GM18505 (cell line): ENCODE measurements around the gene PP2D1.
"Not testable (repeated sequence)": the region's sequence is repeated elsewhere in the genome, so short reads cannot be mapped to it uniquely, and the experiment has no call there.

Source experiments
- ATAC-seq: cut with Tn5 transposase; IDR thresholded peaks from one replicate; pipeline ENCODE4 v1.9.1; 2021; ENCODE audit not compliant: unreplicated experiment
- POLR2A ChIP-seq: IDR thresholded peaks from 4 replicates; pipeline ENCODE4 v1.6.1; 2011; ENCODE audit warnings: borderline replicate concordance; ENCODE audit not compliant: insufficient read depth, insufficient read length; ENCODE audit errors: extremely low read depth

PP2D1 gene

DNA sequence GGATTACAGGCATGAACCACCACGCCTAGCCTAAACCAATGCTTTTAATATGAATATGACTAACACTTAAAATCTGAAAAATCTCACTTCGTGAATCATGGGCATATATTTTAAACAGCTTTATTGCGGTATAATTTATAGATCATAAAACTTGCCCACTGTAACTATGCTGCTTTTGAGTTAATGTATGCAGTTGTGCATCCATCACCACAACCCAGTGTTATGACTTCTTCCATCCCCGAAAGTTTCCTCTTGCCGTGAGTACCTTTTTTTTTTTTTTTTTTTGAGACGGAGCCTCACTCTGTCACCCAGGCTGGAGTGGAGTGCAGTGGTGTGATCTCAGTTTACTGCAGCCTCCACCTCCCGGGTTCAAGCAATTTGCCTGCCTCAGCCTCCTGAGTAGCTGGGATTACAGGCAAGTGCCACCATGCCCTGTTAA lies 35.3 kb upstream of the PP2D1 start:
- ATAC-seq = no peak

GRCh38 chr3:20046556-20046955 lies 34.5 kb upstream of the PP2D1 start:
- ATAC-seq = no peak
- TF ChIP-seq POLR2A = no peak

More for the DNA sequence above, 35.3 kb upstream of the PP2D1 start:
- no peak for TF ChIP-seq POLR2A

GRCh38 chr3:20045141-20045540 lies 33.1 kb upstream of the PP2D1 start:
- ATAC-seq = not testable (repeated sequence)

GRCh38 chr3:20043825-20044224 lies 31.8 kb upstream of the PP2D1 start:
- ATAC-seq = no peak

DNA sequence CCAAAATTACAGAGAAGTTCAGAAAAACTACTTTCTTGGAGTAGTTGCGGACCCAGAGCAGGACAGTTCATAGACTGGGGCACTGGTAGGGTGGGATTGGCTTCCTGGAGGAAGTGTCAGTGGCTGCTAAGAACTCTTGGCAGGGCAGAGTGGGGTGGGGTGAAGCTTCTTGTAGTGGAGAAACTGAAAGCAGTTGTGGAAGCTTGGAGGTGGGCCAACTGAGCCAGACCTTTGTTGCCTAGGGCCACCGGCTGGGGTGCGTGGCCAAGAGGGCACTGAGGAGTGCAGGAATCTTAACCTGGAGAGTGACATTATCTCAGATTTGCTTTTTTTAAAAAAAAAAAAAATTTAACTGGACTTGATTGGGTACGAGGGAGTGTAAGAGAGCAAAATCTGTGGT lies 31.3 kb upstream of the PP2D1 start:
- ATAC-seq = peak; percentile 8
- no peak for TF ChIP-seq POLR2A

More at GRCh38 chr3:20043825-20044224, 31.8 kb upstream of the PP2D1 start:
- no peak for TF ChIP-seq POLR2A

- no peak for TF ChIP-seq POLR2A
- ATAC-seq = no peak
Measured at GRCh38 chr3:20042331-20042730, 30.3 kb upstream of the PP2D1 start.

DNA sequence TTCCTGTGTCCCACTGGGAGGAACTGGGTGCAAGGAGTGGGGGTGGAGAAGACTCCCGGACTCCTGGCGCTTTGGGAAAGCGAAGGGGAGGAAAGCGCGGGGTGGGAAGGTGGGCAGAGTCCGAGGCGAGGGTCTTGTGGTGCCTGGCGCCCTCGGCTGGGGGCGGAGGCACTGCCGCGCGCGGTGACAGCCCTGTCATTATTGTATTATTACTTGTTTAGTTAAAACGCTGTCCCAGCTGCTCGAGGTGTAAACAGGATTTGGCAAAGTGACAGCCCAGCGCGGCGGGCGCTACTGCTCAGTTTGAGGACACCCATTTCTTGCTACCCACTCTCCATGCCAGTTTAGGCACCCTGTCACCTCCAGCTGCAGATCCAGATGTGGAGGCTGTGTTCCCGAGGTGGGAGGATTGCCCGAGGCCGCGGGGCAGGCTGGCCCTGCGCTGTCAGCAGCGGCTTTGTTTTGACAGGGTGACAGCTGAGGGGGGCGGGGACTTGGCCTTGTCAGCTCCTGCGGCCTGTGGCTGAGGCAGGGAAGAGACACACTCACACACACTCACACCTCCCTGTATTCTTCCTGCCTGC lies 29.2 kb upstream of the PP2D1 start:
- peak; percentile 38 for TF ChIP-seq POLR2A
- ATAC-seq = peak; percentile 38

- peak; percentile 34 for ATAC-seq
- peak; percentile 54 for TF ChIP-seq POLR2A
Measured at GRCh38 chr3:20040548-20041196, 28.6 kb upstream of the PP2D1 start.

- peak; percentile 63 for ATAC-seq
- peak; percentile 44 for TF ChIP-seq POLR2A
Measured at GRCh38 chr3:20039765-20040547, 27.9 kb upstream of the PP2D1 start, which contains the start of gene KAT2B. KAT2B (plus strand) TSS chr3:20040446; CDS start chr3:20040478, 32 bp downstream.

GRCh38 chr3:20039466-20039764 lies 27.4 kb upstream of the PP2D1 start:
- no peak for TF ChIP-seq POLR2A
- ATAC-seq = no peak

DNA sequence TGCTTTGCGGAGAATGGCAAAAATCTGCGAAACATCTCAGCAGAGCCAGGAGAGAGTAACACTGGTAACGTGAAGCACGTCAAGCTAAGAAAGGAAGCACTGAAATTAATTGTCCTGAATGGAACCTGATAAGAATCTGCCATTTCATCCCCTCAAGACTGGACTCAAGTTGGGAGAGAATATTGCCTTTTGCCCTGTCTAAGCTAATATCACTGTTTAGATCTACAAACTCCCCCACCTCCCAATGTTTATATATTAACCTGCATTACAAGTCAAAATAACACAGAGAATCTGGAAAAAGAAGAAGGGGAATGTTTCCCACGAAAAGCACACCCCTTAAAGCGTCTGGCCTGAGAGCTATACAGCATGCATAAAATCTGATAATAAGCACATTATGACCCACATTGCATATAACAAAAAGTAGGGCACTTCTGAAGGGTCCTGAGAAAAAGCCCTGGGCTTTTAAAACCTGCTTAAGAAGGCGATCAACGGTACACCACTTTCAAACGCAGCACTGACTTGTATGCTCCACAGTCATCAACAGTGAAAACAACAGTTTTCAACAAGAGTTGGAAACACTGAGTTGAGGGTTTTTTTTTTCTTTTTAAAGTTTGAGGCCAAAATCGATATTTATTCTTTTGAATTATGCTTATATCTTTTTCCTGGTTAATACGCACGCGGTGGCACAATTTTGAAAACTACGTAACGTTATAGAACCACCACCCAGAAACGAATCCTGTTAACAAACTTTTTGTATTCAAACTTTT lies 26.8 kb upstream of the PP2D1 start:
- ATAC-seq = no peak
- no peak for TF ChIP-seq POLR2A

GRCh38 chr3:20037255-20037996 lies 25.4 kb upstream of the PP2D1 start:
- TF ChIP-seq POLR2A = no peak
- no peak for ATAC-seq

- TF ChIP-seq POLR2A = no peak
Measured at GRCh38 chr3:20035019-20035418, 23.0 kb upstream of the PP2D1 start.

DNA sequence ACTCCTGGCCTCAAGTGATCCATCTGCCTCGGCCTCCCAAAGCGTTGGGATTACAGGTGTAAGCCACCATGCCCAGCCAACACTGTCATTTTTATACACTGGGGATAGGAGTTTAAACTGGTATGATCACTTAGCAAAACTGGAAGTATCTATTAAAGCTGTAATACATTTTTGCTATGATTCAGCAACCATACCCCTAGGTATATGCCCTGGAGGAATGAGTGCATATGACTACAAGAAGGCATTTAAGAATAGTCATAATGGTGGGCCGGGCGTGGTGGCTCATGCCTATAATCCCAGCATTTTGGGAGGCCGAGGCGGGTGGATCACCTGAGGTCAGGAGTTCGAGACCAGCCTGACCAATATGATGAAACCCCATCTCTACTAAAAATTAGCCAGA lies 19.9 kb upstream of the PP2D1 start:
- not testable (repeated sequence) for ATAC-seq

More at GRCh38 chr3:20035019-20035418, 23.0 kb upstream of the PP2D1 start:
- no peak for ATAC-seq
